GM23248 (cell line): ENCODE measurements around the gene F8A1. TPM values are rescaled to one million over a fixed set of nuclear protein-coding genes. Genes with fewer than 3 reads are reported as not detected.
"Not testable (repeated sequence)": the region's sequence is repeated elsewhere in the genome, so short reads cannot be mapped to it uniquely, and the experiment has no call there.

ENCODE experiments used
- DNase-seq: peaks from one replicate; pipeline ENCODE4 v3.0.0-alpha.2; 2015
- H2AFZ ChIP-seq: fragments of 200-600 bp; sonication (generic); 2 replicates; pipeline ENCODE4 v1.6.1; 2016; ENCODE audit warnings: antibody characterized with exemption
- H3F3A ChIP-seq: fragments of 200-600 bp; sonication (generic); 2 replicates; pipeline ENCODE4 v1.6.1; 2016; ENCODE audit warnings: mild to moderate bottlenecking, antibody characterized with exemption, mixed run types; ENCODE audit not compliant: insufficient read depth
- H3K27ac ChIP-seq: fragments of 200-600 bp; sonication (generic); 2 replicates; pipeline ENCODE4 v1.5.1; 2016; ENCODE audit warnings: mild to moderate bottlenecking
- H3K27me3 ChIP-seq: fragments of 200-600 bp; sonication (generic); replicated peaks from 2 replicates; pipeline ENCODE4 v1.6.1; 2016; ENCODE audit warnings: mild to moderate bottlenecking; ENCODE audit not compliant: insufficient read depth
- H3K36me3 ChIP-seq: fragments of 200-600 bp; sonication (generic); 2 replicates; pipeline ENCODE4 v1.6.1; 2016; ENCODE audit warnings: low read depth, mild to moderate bottlenecking
- H3K4me1 ChIP-seq: fragments of 200-600 bp; sonication (generic); 2 replicates; pipeline ENCODE4 v1.6.1; 2016; ENCODE audit warnings: mild to moderate bottlenecking; ENCODE audit not compliant: insufficient read depth
- H3K4me2 ChIP-seq: fragments of 200-600 bp; sonication (generic); one replicate; pipeline ENCODE4 v1.6.1; 2016; ENCODE audit warnings: mild to moderate bottlenecking; ENCODE audit not compliant: unreplicated experiment
- H3K4me3 ChIP-seq: fragments of 200-600 bp; sonication (generic); 2 replicates; pipeline ENCODE4 v1.5.1; 2016; ENCODE audit warnings: mild to moderate bottlenecking
- H3K79me2 ChIP-seq: fragments of 200-600 bp; sonication (generic); 2 replicates; pipeline ENCODE4 v1.6.1; 2016; ENCODE audit warnings: mild to moderate bottlenecking; ENCODE audit not compliant: insufficient read depth
- H3K9ac ChIP-seq: fragments of 200-600 bp; sonication (generic); 2 replicates; pipeline ENCODE4 v1.6.1; 2016; ENCODE audit warnings: mild to moderate bottlenecking
- H3K9me2 ChIP-seq: fragments of 200-600 bp; sonication (generic); 2 replicates; pipeline ENCODE4 v1.6.1; 2016; ENCODE audit warnings: mixed run types, mild to moderate bottlenecking, moderate library complexity; ENCODE audit not compliant: insufficient read depth
- H3K9me3 ChIP-seq: fragments of 200-600 bp; sonication (generic); one replicate; pipeline ENCODE4 v1.6.1; 2017; ENCODE audit warnings: low read depth
- H4K20me1 ChIP-seq: fragments of 200-600 bp; sonication (generic); 2 replicates; pipeline ENCODE4 v1.6.0; 2016; ENCODE audit not compliant: insufficient read depth
- EZH2 ChIP-seq: fragments of 200-600 bp; sonication (generic); IDR thresholded peaks from 2 replicates; pipeline ENCODE4 v1.6.1; 2018; ENCODE audit warnings: antibody characterized with exemption, mild to moderate bottlenecking; ENCODE audit not compliant: insufficient read depth, poor library complexity, severe bottlenecking
- EZH2phosphoT487 ChIP-seq: fragments of 200-600 bp; sonication (generic); IDR thresholded peaks from 2 replicates; pipeline ENCODE4 v1.6.1; 2018; ENCODE audit warnings: antibody characterized with exemption, moderate library complexity, mild to moderate bottlenecking, low read depth; ENCODE audit not compliant: insufficient read depth
- WGBS, 2 experiments: methylation state at CpG; one replicate each; pipeline ENCODE4 v1.1.6; 2015 to 2017; ENCODE audit warnings: low lambda C conversion rate in 2 of 2, low coverage in 1 of 2; ENCODE audit errors: missing lambda C conversion rate in 2 of 2; 5-methylcytosine and 5-hydroxymethylcytosine counted together
- in situ Hi-C: fragments of 300-500 bp; cut with MboI; formaldehyde crosslinking; loops from 2 replicates; pipeline ENCODE4 v1.15.0; 2020
- polyA plus RNA-seq: library from polyadenylated mRNA; unstranded; fragments of >200 nt; fragmentation: Nextera tagmentation; extraction: Ambion mirVana; gene quantifications from 2 replicates; pipeline ENCODE4 v1.2.1, GENCODE V29; 2016
- total RNA-seq: library from RNA; depleted of rRNA; stranded (reverse); fragments of >200 nt; shearing (Covaris generic); gene quantifications from 2 replicates; pipeline ENCODE4 v1.2.3, GENCODE V29; 2014

F8A1 gene
- total and polyA plus RNA-seq, 2 experiments from 2014 or later: 11.1 to 18.9 TPM

DNA sequence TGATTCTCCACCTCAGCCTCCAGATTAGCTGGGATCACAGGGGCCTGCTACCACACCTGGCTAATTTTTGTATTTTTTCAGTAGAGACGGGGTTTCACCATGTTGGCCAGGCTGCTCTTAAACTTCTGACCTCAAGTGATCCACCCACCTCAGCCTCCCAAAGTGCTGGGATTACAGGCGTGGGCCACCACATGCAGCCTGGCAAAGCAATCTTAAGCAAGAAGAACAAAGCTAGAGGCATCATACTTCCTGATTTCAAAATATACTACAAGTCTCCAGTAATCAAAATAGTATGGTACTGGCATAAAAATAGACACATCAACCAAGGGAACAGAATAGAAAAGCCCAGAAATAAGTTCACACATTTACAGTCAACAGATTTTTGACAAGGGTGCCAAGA is 12.8 kb upstream of the F8A1 start:
- Histone ChIP-seq H4K20me1 (no peaks in the 10 kb centered on the region), H3K4me2 (no peak overlapping the region), H3K36me3 (no peaks in the 10 kb centered on the region), H3K9me3 (no peaks in the 10 kb centered on the region), H3F3A (no peaks in the 10 kb centered on the region), H3K9ac (no peak overlapping the region), H3K27me3 (no peaks in the 10 kb centered on the region), H3K4me3 (no peak overlapping the region), H3K4me1 (no peaks in the 10 kb centered on the region), H3K27ac (no peak overlapping the region), H2AFZ (no peak overlapping the region), H3K9me2 (no peaks in the 10 kb centered on the region), H3K79me2 (no peaks in the 10 kb centered on the region)
- in situ Hi-C loops: no loop called here
- DNase-seq: no peak
- TF ChIP-seq EZH2: no peak
- TF ChIP-seq EZH2phosphoT487: no peak
- WGBS, 2 experiments: 45 to 50% methylated on average over 2 of the region's 2 CpGs

- no CpG with 5 or more reads among the region's 8 CpGs for WGBS, 2 experiments
- in situ Hi-C loops, H3K4me2 ChIP-seq: not testable (repeated sequence)
Observed at GRCh38 chrX:154884069-154884468, 2.1 kb upstream of the F8A1 start.

DNA sequence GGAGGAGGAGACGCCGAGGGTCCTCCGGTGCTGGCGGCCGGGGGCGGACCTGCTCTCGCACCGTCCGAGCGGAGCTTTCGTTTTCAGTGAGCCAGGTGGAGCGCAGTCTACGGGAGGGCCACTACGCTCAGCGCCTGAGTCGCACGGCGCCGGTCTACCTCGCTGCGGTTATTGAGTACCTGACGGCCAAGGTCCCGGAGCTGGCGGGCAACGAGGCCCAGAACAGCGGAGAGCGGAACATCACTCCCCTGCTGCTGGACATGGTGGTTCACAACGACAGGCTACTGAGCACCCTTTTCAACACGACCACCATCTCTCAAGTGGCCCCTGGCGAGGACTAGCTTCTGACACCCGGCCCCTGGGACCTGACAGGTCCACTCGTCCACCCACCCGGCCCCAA is 1.1 kb upstream of the F8A1 start:
- in situ Hi-C loops, H3K4me3 ChIP-seq: not testable (repeated sequence)
- WGBS, 2 experiments: no CpG with 5 or more reads among the region's 33 CpGs

More at GRCh38 chrX:154884069-154884468, 2.1 kb upstream of the F8A1 start:
- not testable (repeated sequence) for DNase-seq, H3K9me3 ChIP-seq, H3K36me3 ChIP-seq, H3K4me3 ChIP-seq, H3F3A ChIP-seq, H3K9me2 ChIP-seq, H3K79me2 ChIP-seq, H3K4me1 ChIP-seq, H2AFZ ChIP-seq, H3K9ac ChIP-seq, H4K20me1 ChIP-seq, H3K27ac ChIP-seq, H3K27me3 ChIP-seq

GRCh38 chrX:154885549-154885948 is 606 bp upstream of the F8A1 start:
- H3K4me1 ChIP-seq, H3K79me2 ChIP-seq, H3K4me2 ChIP-seq, H3K27ac ChIP-seq, H3K9me3 ChIP-seq, H3K4me3 ChIP-seq, H3K9ac ChIP-seq, H3K36me3 ChIP-seq, H3K27me3 ChIP-seq, H3F3A ChIP-seq, in situ Hi-C loops, DNase-seq, H3K9me2 ChIP-seq, H2AFZ ChIP-seq, H4K20me1 ChIP-seq: not testable (repeated sequence)
- WGBS, 2 experiments: no CpG with 5 or more reads among the region's 14 CpGs

More for the DNA sequence above, 1.1 kb upstream of the F8A1 start:
- not testable (repeated sequence) for H4K20me1 ChIP-seq, H3F3A ChIP-seq, H3K9ac ChIP-seq, H3K36me3 ChIP-seq, H3K4me2 ChIP-seq, DNase-seq, H3K27me3 ChIP-seq, H2AFZ ChIP-seq, H3K27ac ChIP-seq, H3K9me3 ChIP-seq, H3K9me2 ChIP-seq, H3K4me1 ChIP-seq, H3K79me2 ChIP-seq

- H3K36me3 ChIP-seq, H3F3A ChIP-seq, DNase-seq, in situ Hi-C loops, H4K20me1 ChIP-seq, H3K27me3 ChIP-seq, H3K9me3 ChIP-seq, H2AFZ ChIP-seq, H3K4me2 ChIP-seq, H3K9me2 ChIP-seq, H3K79me2 ChIP-seq, H3K27ac ChIP-seq, H3K4me3 ChIP-seq, H3K9ac ChIP-seq, H3K4me1 ChIP-seq: not testable (repeated sequence)
- WGBS, 2 experiments: no CpG with 5 or more reads among the region's 62 CpGs
Observed at GRCh38 chrX:154886789-154887221, 650 bp downstream of the F8A1 start.
